LoVo (cell line): Measurements from ENCODE around the gene GRIK2.

Experiments used
- DNase-seq: peaks from one replicate; pipeline ENCODE4 v3.0.0-alpha.2; 2016; ENCODE audit warnings: low spot score

The GRIK2 gene

GRCh38 chr6:101539510-101540245 is 146.2 kb downstream of the GRIK2 start:
- DNase-seq, result no peak

- DNase-seq, result no peak
These were observed 148.4 kb downstream of the GRIK2 start for GRCh38 chr6:101541894-101542293.

GRCh38 chr6:101543796-101544195 is 150.3 kb downstream of the GRIK2 start:
- DNase-seq, result no peak

- no peak for DNase-seq
These were observed 150.8 kb downstream of the GRIK2 start for GRCh38 chr6:101544286-101544685.

- DNase-seq, result no peak
These were observed 151.7 kb downstream of the GRIK2 start for GRCh38 chr6:101545191-101545590.

- DNase-seq, result no peak
These were observed 156.9 kb downstream of the GRIK2 start for GRCh38 chr6:101550451-101550850.

- no peak for DNase-seq
These were observed 160.7 kb downstream of the GRIK2 start for GRCh38 chr6:101554231-101554630.

GRCh38 chr6:101558712-101559111 is 165.2 kb downstream of the GRIK2 start:
- no peak for DNase-seq

GRCh38 chr6:101572627-101573026 is 179.1 kb downstream of the GRIK2 start:
- DNase-seq, result no peak

GRCh38 chr6:101577091-101577490 is 183.6 kb downstream of the GRIK2 start:
- DNase-seq, result no peak

GRCh38 chr6:101578306-101578705 is 184.8 kb downstream of the GRIK2 start:
- DNase-seq, result no peak

- DNase-seq, result no peak
These were observed 189.3 kb downstream of the GRIK2 start for GRCh38 chr6:101582792-101583191.

GRCh38 chr6:101585501-101585900 is 192.0 kb downstream of the GRIK2 start:
- DNase-seq, result no peak

GRCh38 chr6:101588343-101588742 is 194.8 kb downstream of the GRIK2 start:
- DNase-seq, result no peak

- no peak for DNase-seq
These were observed 201.8 kb downstream of the GRIK2 start for GRCh38 chr6:101595276-101595675.

- DNase-seq, result no peak
These were observed 204.2 kb downstream of the GRIK2 start for GRCh38 chr6:101597693-101598092.

- no peak for DNase-seq
These were observed 211.9 kb downstream of the GRIK2 start for GRCh38 chr6:101605426-101605825.

- no peak for DNase-seq
These were observed 212.4 kb downstream of the GRIK2 start for GRCh38 chr6:101605874-101606273.

GRCh38 chr6:101607111-101607690 is 213.7 kb downstream of the GRIK2 start:
- no peak for DNase-seq

GRCh38 chr6:101608703-101609102 is 215.2 kb downstream of the GRIK2 start:
- DNase-seq, result no peak

- DNase-seq, result no peak
These were observed 220.0 kb downstream of the GRIK2 start for GRCh38 chr6:101613556-101613955.

GRCh38 chr6:101614774-101615173 is 221.3 kb downstream of the GRIK2 start:
- DNase-seq, result no peak

- no peak for DNase-seq
These were observed 232.8 kb downstream of the GRIK2 start for GRCh38 chr6:101626269-101626668.

- DNase-seq, result no peak
These were observed 237.4 kb downstream of the GRIK2 start for GRCh38 chr6:101630941-101631340.
